Liver (tissue), 9 donors: ENCODE data around the gene ITPKB. TPM values are rescaled to one million over a fixed set of nuclear protein-coding genes. Genes with fewer than 3 reads are reported as not detected.

ENCODE experiments used
- DNase-seq: peaks from one replicate; pipeline ENCODE4 v3.0.0-alpha.2; 2017; ENCODE audit warnings: low spot score
- H3K27ac ChIP-seq, 2 donors: one replicate each; pipeline ENCODE4 v1.7.0; 2013; ENCODE audit warnings: inconsistent platforms in 2 of 2, low read length in 2 of 2, control low read depth in 1 of 2, low read depth in 1 of 2, mild to moderate bottlenecking in 1 of 2
- H3K27me3 ChIP-seq, 4 donors: one replicate each; pipeline versions ENCODE4 v1.6.1 to v1.7.0; 2013; ENCODE audit warnings: low read length in 3 of 4, inconsistent platforms in 1 of 4, mild to moderate bottlenecking in 1 of 4, moderate library complexity in 1 of 4; ENCODE audit not compliant: control insufficient read depth in 4 of 4, insufficient read depth in 4 of 4
- H3K36me3 ChIP-seq, 4 donors: one replicate each; pipeline versions ENCODE4 v1.6.1 to v1.7.0; 2013; ENCODE audit warnings: low read length in 3 of 4, mild to moderate bottlenecking in 3 of 4, low read depth in 1 of 4, moderate library complexity in 1 of 4; ENCODE audit not compliant: control insufficient read depth in 4 of 4, insufficient read depth in 3 of 4
- H3K4me1 ChIP-seq, 4 donors: one replicate each; pipeline versions ENCODE4 v1.6.1 to v1.7.0; 2013; ENCODE audit warnings: low read length in 3 of 4, mild to moderate bottlenecking in 3 of 4, moderate library complexity in 1 of 4; ENCODE audit not compliant: control insufficient read depth in 4 of 4, insufficient read depth in 4 of 4
- H3K4me3 ChIP-seq, 3 donors: one replicate each; pipeline versions ENCODE4 v1.6.1 to v1.7.0; 2013; ENCODE audit warnings: low read length in 3 of 3, control low read depth in 1 of 3, low read depth in 1 of 3, mild to moderate bottlenecking in 1 of 3
- H3K9ac ChIP-seq, 2 donors: one replicate each; pipeline ENCODE4 v1.7.0; 2013; ENCODE audit warnings: low read length in 2 of 2, mild to moderate bottlenecking in 2 of 2, moderate library complexity in 2 of 2, control low read depth in 1 of 2, low read depth in 1 of 2
- H3K9me3 ChIP-seq, 4 donors: one replicate each; pipeline versions ENCODE4 v1.6.1 to v1.7.0; 2013; ENCODE audit warnings: low read length in 3 of 4; ENCODE audit not compliant: control insufficient read depth in 4 of 4
- ATF3 ChIP-seq: IDR thresholded peaks from 2 replicates; pipeline ENCODE4 v1.6.1; 2016; ENCODE audit warnings: antibody characterized with exemption
- CTCF ChIP-seq: fragments of 150-350 bp; IDR thresholded peaks from 2 replicates; pipeline ENCODE4 v1.5.1; 2017; ENCODE audit warnings: improper control_type of control experiment, low read depth, low read length; ENCODE audit not compliant: missing input control
- EGR1 ChIP-seq, 2 donors: IDR thresholded peaks; 2 replicates each; pipeline ENCODE4 v1.6.1; 2016 to 2018; ENCODE audit warnings: antibody characterized with exemption in 2 of 2, low read depth in 2 of 2
- FOXA1 ChIP-seq: IDR thresholded peaks from 2 replicates; pipeline ENCODE4 v1.6.1; 2016; ENCODE audit warnings: antibody characterized with exemption
- FOXA2 ChIP-seq: IDR thresholded peaks from 2 replicates; pipeline ENCODE4 v1.6.1; 2016; ENCODE audit warnings: antibody characterized with exemption
- GABPA ChIP-seq, 2 donors: IDR thresholded peaks in 1 of 2; conservative IDR thresholded peaks in 1 of 2; 2 replicates each; pipeline ENCODE4 v1.6.1; 2016; ENCODE audit warnings: antibody characterized with exemption in 2 of 2, mild to moderate bottlenecking in 1 of 2, moderate library complexity in 1 of 2
- HNF4A ChIP-seq, 2 donors: conservative IDR thresholded peaks; 2 replicates each; pipeline ENCODE4 v1.6.1; 2016; ENCODE audit warnings: antibody characterized with exemption in 2 of 2, mild to moderate bottlenecking in 2 of 2
- HNF4G ChIP-seq: IDR thresholded peaks from 2 replicates; pipeline ENCODE4 v1.6.1; 2016; ENCODE audit warnings: antibody characterized with exemption
- JUND ChIP-seq, 2 donors: IDR thresholded peaks; 2 replicates each; pipeline ENCODE4 v1.6.1; 2016; ENCODE audit warnings: antibody characterized with exemption in 2 of 2
- MAX ChIP-seq: IDR thresholded peaks from 2 replicates; pipeline ENCODE4 v1.6.1; 2016; ENCODE audit warnings: antibody characterized with exemption
- RAD21 ChIP-seq, 2 donors: IDR thresholded peaks; 2 replicates each; pipeline ENCODE4 v1.6.1; 2016; ENCODE audit warnings: antibody characterized with exemption in 2 of 2, mild to moderate bottlenecking in 2 of 2
- REST ChIP-seq: IDR thresholded peaks from 2 replicates; pipeline ENCODE4 v1.6.1; 2016; ENCODE audit warnings: antibody characterized with exemption, mild to moderate bottlenecking
- SP1 ChIP-seq: IDR thresholded peaks from 2 replicates; pipeline ENCODE4 v1.6.1; 2018; ENCODE audit warnings: antibody characterized with exemption, mild to moderate bottlenecking
- TAF1 ChIP-seq: conservative IDR thresholded peaks from 2 replicates; pipeline ENCODE4 v1.6.1; 2016; ENCODE audit warnings: antibody characterized with exemption, mild to moderate bottlenecking
- YY1 ChIP-seq: IDR thresholded peaks from 2 replicates; pipeline ENCODE4 v1.6.1; 2016; ENCODE audit warnings: antibody characterized with exemption, mild to moderate bottlenecking
- ZBTB33 ChIP-seq: IDR thresholded peaks from 2 replicates; pipeline ENCODE4 v1.6.1; 2016; ENCODE audit warnings: antibody characterized with exemption
- WGBS: extraction: QIAGEN DNeasy Blood & Tissue Kit; methylation state at CpG from one replicate; pipeline ENCODE4 v1.1.7; 2013; 5-methylcytosine and 5-hydroxymethylcytosine counted together
- polyA plus RNA-seq, 2 donors: library from polyadenylated mRNA; stranded (reverse) in 1 of 2; unstranded in 1 of 2; fragments of 200-250 nt in 1 of 2; fragments of >200 nt in 1 of 2; fragmentation: Nextera tagmentation in 1 of 2; extraction: Ambion mirVana in 1 of 2; gene quantifications; one replicate each; pipeline versions ENCODE4 v1.2.1 to v1.2.3, GENCODE V29; 2013 to 2015
- total RNA-seq, 2 donors: library from RNA; depleted of rRNA; stranded (reverse); fragments of >200 nt; gene quantifications; one replicate each; pipeline ENCODE4 v1.2.3, GENCODE V29; 2014
- donor health status: healthy.
- donor health status: healthy.
- donor health status: healthy.
- donor health status: healthy.
- donor health status: healthy.

The ITPKB gene
- total and polyA plus RNA-seq, 4 donors: 0.61 to 5.8 (median 3.7) TPM

GRCh38 chr1:226650236-226650841 lies 88.7 kb downstream of the ITPKB start:
- peaks cover 0 to 6% (median under 1%) of the 10 kb centered on the region in 4 donors for H3K4me1 ChIP-seq
- no peak overlapping the region for H3K9ac ChIP-seq
- DNase-seq: no peak
- H3K27me3 ChIP-seq: no peaks in the 10 kb centered on the region
- no peak overlapping the region for H3K4me3 ChIP-seq
- no peaks in the 10 kb centered on the region for H3K9me3 ChIP-seq
- TF ChIP-seq HNF4A (conservative IDR thresholded peaks at IDR 0.05) (no peak), YY1 (no peak), JUND (IDR thresholded peaks at IDR 0.05) (no peak), FOXA1 (no peak), ATF3 (no peak), REST (no peak), TAF1 (no peak), RAD21 (IDR thresholded peaks at IDR 0.05) (no peak), FOXA2 (no peak), MAX (no peak), HNF4G (no peak), ZBTB33 (no peak)
- 53% methylated on average over 11 of the region's 11 CpGs for WGBS
- no peak overlapping the region for H3K27ac ChIP-seq
- peaks cover 0 to 3% (median 0%) of the 10 kb centered on the region in 4 donors for H3K36me3 ChIP-seq

- Histone ChIP-seq H3K36me3 (peaks cover 0 to 3% (median 0%) of the 10 kb centered on the region in 4 donors), H3K27ac (no peak overlapping the region), H3K9ac (no peak overlapping the region), H3K9me3 (no peaks in the 10 kb centered on the region), H3K4me3 (no peak overlapping the region), H3K27me3 (no peaks in the 10 kb centered on the region), H3K4me1 (peaks cover 0 to 6% (median 0%) of the 10 kb centered on the region in 4 donors)
- TF ChIP-seq JUND (IDR thresholded peaks at IDR 0.05): no peak
- TF ChIP-seq RAD21 (IDR thresholded peaks at IDR 0.05): peak; percentile 53 to 62
- no peak for DNase-seq
- WGBS: 65% methylated on average over 7 of the region's 7 CpGs
Measured at GRCh38 chr1:226649780-226650179, 89.3 kb downstream of the ITPKB start.

GRCh38 chr1:226649244-226649643 lies 89.8 kb downstream of the ITPKB start:
- 95% methylated on average over 8 of the region's 8 CpGs for WGBS
- Histone ChIP-seq H3K27me3 (no peaks in the 10 kb centered on the region), H3K4me1 (peaks cover 0 to under 1% (median 0%) of the 10 kb centered on the region in 4 donors), H3K9ac (no peak overlapping the region), H3K9me3 (no peaks in the 10 kb centered on the region), H3K4me3 (no peak overlapping the region), H3K27ac (no peak overlapping the region), H3K36me3 (peaks cover 0 to 3% (median 0%) of the 10 kb centered on the region in 4 donors)
- no peak for DNase-seq
- no peak for TF ChIP-seq RAD21 (IDR thresholded peaks at IDR 0.05)
- TF ChIP-seq GABPA (IDR thresholded peaks at IDR 0.05 in 1 of 2, conservative IDR thresholded peaks at IDR 0.05 in 1 of 2): no peak
- no peak for TF ChIP-seq CTCF
- TF ChIP-seq EGR1 (IDR thresholded peaks at IDR 0.05; ENCODE audit: low read depth in 2 of 2): no peak
- TF ChIP-seq FOXA1: no peak
- TF ChIP-seq ATF3: no peak
- no peak for TF ChIP-seq SP1
- no peak for TF ChIP-seq HNF4G
- no peak for TF ChIP-seq TAF1
- no peak for TF ChIP-seq YY1
- no peak for TF ChIP-seq ZBTB33
- TF ChIP-seq MAX: no peak
